ENCODE data around the gene EIPR1. TPM values are rescaled to one million over a fixed set of nuclear protein-coding genes. Genes with fewer than 3 reads are reported as not detected.

The EIPR1 gene
- total and polyA plus RNA-seq, 5 experiments from 2014 or later = 26.8 to 42.2 (median 38.1) TPM

DNA sequence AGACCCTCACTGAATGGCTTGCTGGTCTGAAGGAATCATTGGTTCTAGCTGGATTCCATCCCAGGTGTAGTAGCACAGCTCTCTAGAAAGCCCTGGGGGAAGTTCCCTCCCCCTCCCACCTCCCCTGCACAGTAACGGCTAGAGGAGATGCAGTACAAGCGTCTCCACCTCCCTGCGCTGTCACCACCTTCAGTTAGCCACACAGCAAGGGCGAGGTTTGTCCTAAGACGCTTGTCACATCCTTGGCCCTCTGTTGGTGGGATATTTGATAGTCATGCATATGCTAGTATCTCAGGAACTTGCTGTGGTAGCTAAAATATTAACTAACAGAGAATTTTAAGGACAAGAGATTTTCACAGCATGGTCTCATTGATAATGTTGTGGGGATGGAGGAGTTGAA lies 21.2 kb upstream of the EIPR1 start:
- no peak for ATAC-seq
- no peak for DNase-seq
- Mint-ChIP-seq H3K27me3 (no peaks in the 10 kb centered on the region), H3K36me3 (peaks cover 27 to 84% (median 57%) of the 10 kb centered on the region in 3 donors), H3K4me1 (peaks cover 6 to 37% (median 17%) of the 10 kb centered on the region in 4 donors), H3K9me3 (peaks cover 0 to 37% (median 15%) of the 10 kb centered on the region in 9 donors), H3K27ac (peak overlapping the region in 1 of 10 donors; percentile 76), H3K4me3 (no peak overlapping the region)
- POLR2A ChIA-PET = no interaction called here

DNA sequence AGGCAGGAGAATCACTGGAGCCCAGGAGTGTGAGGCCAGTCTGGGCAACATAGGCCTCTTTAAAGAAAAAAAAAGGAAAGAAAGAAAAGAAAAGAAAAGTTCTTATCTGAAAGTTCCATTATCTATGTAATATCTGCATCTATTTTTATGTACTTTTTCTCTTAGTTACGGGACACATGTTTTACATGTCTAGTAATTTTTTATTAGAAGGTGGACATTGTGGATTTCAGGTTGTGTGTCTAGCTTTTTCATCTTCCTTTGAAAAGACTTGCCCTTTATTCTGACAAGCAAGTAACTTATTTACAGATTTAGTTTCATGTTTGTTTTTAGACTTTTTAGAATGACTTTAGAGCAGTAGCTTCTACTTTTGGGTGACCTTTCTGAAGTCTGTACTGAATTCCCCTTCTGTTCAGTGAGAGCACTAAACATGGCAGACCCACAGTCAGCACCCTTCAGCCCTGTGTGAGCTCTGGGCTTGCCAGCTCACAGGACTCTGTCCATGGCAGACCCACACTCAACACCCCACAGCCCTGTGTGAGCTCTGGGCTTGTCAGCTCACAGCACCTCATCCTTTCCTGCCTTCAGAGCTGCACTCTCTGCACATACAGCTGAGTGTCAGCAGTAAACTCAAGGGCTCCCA lies 19.4 kb upstream of the EIPR1 start:
- Mint-ChIP-seq H3K4me1 (peaks cover 8 to 41% (median 25%) of the 10 kb centered on the region in 4 donors), H3K4me3 (no peak overlapping the region), H3K27me3 (no peaks in the 10 kb centered on the region), H3K36me3 (peaks cover 27 to 83% (median 60%) of the 10 kb centered on the region in 3 donors), H3K27ac (peak overlapping the region in 1 of 10 donors; percentile 16), H3K9me3 (peaks cover 0 to 37% (median 15%) of the 10 kb centered on the region in 9 donors)
- ATAC-seq (no peak), DNase-seq (no peak)
- POLR2A ChIA-PET = interaction anchor here (1.1 kb wide), 1 partner anchor 9 kb away, joined by 3 read pairs; no protein-coding TSS in a partner anchor

GRCh38 chr2:3392216-3392615 lies 14.6 kb upstream of the EIPR1 start:
- ATAC-seq = no peak
- Mint-ChIP-seq H3K27me3 (no peaks in the 10 kb centered on the region), H3K4me1 (peaks cover 15 to 40% (median 30%) of the 10 kb centered on the region in 4 donors), H3K4me3 (no peak overlapping the region), H3K36me3 (peaks cover 26 to 79% (median 45%) of the 10 kb centered on the region in 3 donors), H3K9me3 (peaks cover 0 to 27% (median 15%) of the 10 kb centered on the region in 9 donors), H3K27ac (peak overlapping the region in 2 of 10 donors; percentile 20 to 48)
- POLR2A ChIA-PET = no interaction called here
- DNase-seq = no peak

DNA sequence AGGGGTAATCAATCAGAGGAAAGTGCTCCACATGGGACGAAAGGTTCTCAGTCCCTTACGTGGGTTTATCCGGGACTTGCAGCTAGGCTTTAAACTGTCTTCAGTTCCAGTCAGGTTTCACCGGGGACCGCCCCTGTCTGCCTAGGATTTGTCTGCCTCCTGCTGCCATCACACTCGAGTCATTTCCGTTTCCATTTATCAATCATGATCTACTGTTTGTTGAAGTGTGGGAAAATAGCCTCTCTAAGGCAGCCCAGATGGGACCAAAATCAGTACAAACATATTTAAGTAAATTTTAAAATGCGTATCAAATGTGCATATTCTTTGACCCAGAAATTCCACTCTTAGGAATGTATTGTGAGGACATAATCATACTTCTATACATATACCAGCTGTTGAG lies 12.4 kb upstream of the EIPR1 start:
- ATAC-seq (no peak), DNase-seq (no peak)
- Mint-ChIP-seq H3K9me3 (peaks cover 0 to 8% (median 3%) of the 10 kb centered on the region in 9 donors), H3K4me1 (peaks cover 16 to 40% (median 32%) of the 10 kb centered on the region in 4 donors), H3K4me3 (no peak overlapping the region), H3K36me3 (peaks cover 15 to 73% (median 30%) of the 10 kb centered on the region in 3 donors), H3K27me3 (no peaks in the 10 kb centered on the region), H3K27ac (peak overlapping the region in 4 of 10 donors; percentile 29 to 80 (median 73))
- POLR2A ChIA-PET = no interaction called here

- no peak for ATAC-seq
These were observed 11.6 kb upstream of the EIPR1 start for GRCh38 chr2:3389193-3389592.

GRCh38 chr2:3388412-3388738 lies 10.8 kb upstream of the EIPR1 start:
- Mint-ChIP-seq H3K9me3 (peaks cover 0 to 4% (median 0%) of the 10 kb centered on the region in 9 donors), H3K36me3 (peaks cover 10 to 68% (median 17%) of the 10 kb centered on the region in 3 donors), H3K4me1 (peaks cover 16 to 45% (median 38%) of the 10 kb centered on the region in 4 donors)

More at GRCh38 chr2:3389193-3389592, 11.6 kb upstream of the EIPR1 start:
- Mint-ChIP-seq H3K27me3 (no peaks in the 10 kb centered on the region), H3K27ac (peak overlapping the region in 1 of 10 donors; percentile 34), H3K9me3 (peaks cover 0 to 4% (median 0%) of the 10 kb centered on the region in 9 donors), H3K36me3 (peaks cover 10 to 72% (median 23%) of the 10 kb centered on the region in 3 donors), H3K4me3 (no peak overlapping the region), H3K4me1 (peaks cover 16 to 45% (median 36%) of the 10 kb centered on the region in 4 donors)
- DNase-seq = no peak
- POLR2A ChIA-PET = no interaction called here

DNA sequence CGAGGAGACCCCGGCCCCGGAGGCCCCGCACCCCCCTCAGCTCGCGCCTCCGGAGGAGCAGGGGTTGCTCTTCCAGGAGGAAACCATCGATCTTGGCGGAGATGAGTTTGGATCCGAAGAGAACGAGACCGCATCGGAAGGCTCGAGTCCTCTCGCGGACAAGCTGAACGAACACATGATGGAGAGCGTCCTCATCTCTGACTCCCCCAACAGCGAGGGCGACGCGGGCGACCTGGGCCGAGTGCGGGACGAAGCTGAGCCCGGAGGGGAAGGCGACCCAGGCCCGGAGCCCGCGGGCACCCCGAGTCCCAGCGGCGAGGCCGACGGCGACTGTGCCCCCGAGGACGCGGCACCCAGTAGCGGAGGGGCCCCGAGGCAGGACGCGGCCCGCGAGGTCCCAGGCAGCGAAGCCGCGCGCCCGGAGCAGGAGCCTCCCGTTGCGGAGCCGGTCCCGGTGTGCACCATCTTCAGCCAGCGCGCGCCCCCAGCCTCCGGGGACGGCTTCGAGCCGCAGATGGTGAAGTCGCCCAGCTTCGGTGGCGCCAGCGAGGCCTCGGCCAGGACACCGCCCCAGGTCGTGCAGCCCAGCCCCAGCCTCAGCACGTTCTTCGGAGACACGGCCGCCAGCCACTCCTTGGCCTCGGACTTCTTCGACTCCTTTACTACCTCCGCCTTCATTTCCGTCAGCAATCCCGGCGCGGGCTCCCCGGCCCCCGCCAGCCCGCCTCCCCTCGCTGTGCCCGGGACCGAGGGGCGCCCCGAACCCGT lies 10.2 kb upstream of the EIPR1 start:
- DNase-seq = no peak
- ATAC-seq = no peak
- no peak overlapping the region for H3K4me3 Mint-ChIP-seq
- peaks cover 0 to 4% (median 0%) of the 10 kb centered on the region in 9 donors for H3K9me3 Mint-ChIP-seq
- H3K4me1 Mint-ChIP-seq = peaks cover 14 to 40% (median 37%) of the 10 kb centered on the region in 4 donors
- H3K27me3 Mint-ChIP-seq = no peaks in the 10 kb centered on the region
- POLR2A ChIA-PET = interaction anchor here (0.8 kb wide), 1 partner anchor 9 kb away, joined by 3 read pairs; no protein-coding TSS in a partner anchor
- peaks cover 10 to 64% (median 17%) of the 10 kb centered on the region in 3 donors for H3K36me3 Mint-ChIP-seq
- no peak overlapping the region for H3K27ac Mint-ChIP-seq

More at GRCh38 chr2:3388412-3388738, 10.8 kb upstream of the EIPR1 start:
- Mint-ChIP-seq H3K4me3 (no peak overlapping the region), H3K27ac (no peak overlapping the region), H3K27me3 (no peaks in the 10 kb centered on the region)
- no peak for ATAC-seq
- DNase-seq = no peak
- POLR2A ChIA-PET = no interaction called here

- ATAC-seq (no peak), DNase-seq (no peak)
- POLR2A ChIA-PET = interaction anchor here (0.8 kb wide), 1 partner anchor 8 kb away, joined by 3 read pairs; no protein-coding TSS in a partner anchor
- Mint-ChIP-seq H3K36me3 (peaks cover 10 to 61% (median 11%) of the 10 kb centered on the region in 3 donors), H3K4me3 (no peak overlapping the region), H3K27ac (no peak overlapping the region), H3K4me1 (peaks cover 14 to 35% (median 32%) of the 10 kb centered on the region in 4 donors), H3K9me3 (peaks cover 0 to 4% (median 0%) of the 10 kb centered on the region in 9 donors), H3K27me3 (no peaks in the 10 kb centered on the region)
These were observed 9.4 kb upstream of the EIPR1 start for GRCh38 chr2:3387011-3387410.

- ATAC-seq = no peak
- POLR2A ChIA-PET = no interaction called here
- Mint-ChIP-seq H3K4me3 (peak overlapping the region in 1 of 10 donors; percentile 34), H3K27me3 (no peaks in the 10 kb centered on the region), H3K4me1 (peaks cover 13 to 34% (median 31%) of the 10 kb centered on the region in 4 donors), H3K36me3 (peaks cover 9 to 62% (median 10%) of the 10 kb centered on the region in 3 donors), H3K9me3 (peaks cover 0 to 4% (median 0%) of the 10 kb centered on the region in 9 donors), H3K27ac (peak overlapping the region in 2 of 10 donors; percentile 6 to 37)
- no peak for DNase-seq
These were observed 8.9 kb upstream of the EIPR1 start for GRCh38 chr2:3386448-3386958.

- ATAC-seq = peak; percentile 74 to 81
- H3K4me3 Mint-ChIP-seq = peak within 1 kb of the TSS; percentile 92 to 99 (median 97)
- H3K36me3 Mint-ChIP-seq = peaks cover 0 to 26% (median 0%) of the 10 kb centered on the region in 3 donors
- peak; percentile 87 to 95 (median 92) for DNase-seq
- POLR2A ChIA-PET = interaction anchor here (0.9 to 2.9 kb wide), 6 partner anchors 137 to 273 kb away, joined by 3 to 17 read pairs (median 6); partner anchors contain the start of genes ADI1, RNASEH1 and RPS7
- peaks cover 0 to 4% (median 0%) of the 10 kb centered on the region in 9 donors for H3K9me3 Mint-ChIP-seq
- peak within 1 kb of the TSS; percentile 95 to 99 (median 98) for H3K27ac Mint-ChIP-seq
- H3K27me3 Mint-ChIP-seq = no peaks in the 10 kb centered on the region
- H3K4me1 Mint-ChIP-seq = peaks cover 18 to 71% (median 57%) of the 10 kb centered on the region in 4 donors
These were observed 2.3 kb upstream of the EIPR1 start, which contains the start of gene TRAPPC12 for GRCh38 chr2:3379647-3380534. Gene TRAPPC12 (plus strand): TSS chr2:3379694. CDS start chr2:3387624, 7,930 bp downstream.

DNA sequence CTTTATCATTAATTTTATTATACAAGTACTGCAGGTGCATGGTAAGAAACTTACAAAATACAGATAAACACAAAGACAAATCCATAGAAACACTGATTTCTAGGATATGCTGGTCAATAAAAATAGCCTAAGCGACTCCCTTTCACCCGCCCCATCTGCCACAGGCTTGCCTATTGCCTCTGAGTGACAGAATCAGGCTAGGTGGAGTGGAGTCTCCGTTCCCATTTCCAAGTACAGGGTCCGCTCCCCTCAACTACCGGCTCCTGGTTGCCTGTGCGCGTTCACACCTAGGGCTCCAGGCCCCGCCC lies 1.7 kb upstream of the EIPR1 start:
- Mint-ChIP-seq H3K36me3 (peaks cover 0 to 21% (median 0%) of the 10 kb centered on the region in 3 donors), H3K27me3 (no peaks in the 10 kb centered on the region), H3K4me3 (peak overlapping the region; percentile 88 to 99 (median 96)), H3K9me3 (peaks cover 0 to 4% (median 0%) of the 10 kb centered on the region in 9 donors), H3K4me1 (peaks cover 18 to 65% (median 52%) of the 10 kb centered on the region in 4 donors), H3K27ac (peak overlapping the region; percentile 86 to 99 (median 98))
- no peak for ATAC-seq
- POLR2A ChIA-PET = interaction anchor here (0.9 to 2.9 kb wide), 7 partner anchors 8 to 273 kb away, joined by 3 to 17 read pairs (median 5); partner anchors contain the start of genes ADI1, RNASEH1 and RPS7
- DNase-seq = no peak
